HG03175 (cell line): ENCODE results near the gene OXSR1.
"Not testable (repeated sequence)": the region's sequence is repeated elsewhere in the genome, so short reads cannot be mapped to it uniquely, and the experiment has no call there.

Source experiments
- ATAC-seq: cut with Tn5 transposase; IDR thresholded peaks from one replicate; pipeline ENCODE4 v1.9.1; 2021; ENCODE audit warnings: mild to moderate bottlenecking, moderate library complexity; ENCODE audit not compliant: unreplicated experiment

OXSR1 gene

DNA sequence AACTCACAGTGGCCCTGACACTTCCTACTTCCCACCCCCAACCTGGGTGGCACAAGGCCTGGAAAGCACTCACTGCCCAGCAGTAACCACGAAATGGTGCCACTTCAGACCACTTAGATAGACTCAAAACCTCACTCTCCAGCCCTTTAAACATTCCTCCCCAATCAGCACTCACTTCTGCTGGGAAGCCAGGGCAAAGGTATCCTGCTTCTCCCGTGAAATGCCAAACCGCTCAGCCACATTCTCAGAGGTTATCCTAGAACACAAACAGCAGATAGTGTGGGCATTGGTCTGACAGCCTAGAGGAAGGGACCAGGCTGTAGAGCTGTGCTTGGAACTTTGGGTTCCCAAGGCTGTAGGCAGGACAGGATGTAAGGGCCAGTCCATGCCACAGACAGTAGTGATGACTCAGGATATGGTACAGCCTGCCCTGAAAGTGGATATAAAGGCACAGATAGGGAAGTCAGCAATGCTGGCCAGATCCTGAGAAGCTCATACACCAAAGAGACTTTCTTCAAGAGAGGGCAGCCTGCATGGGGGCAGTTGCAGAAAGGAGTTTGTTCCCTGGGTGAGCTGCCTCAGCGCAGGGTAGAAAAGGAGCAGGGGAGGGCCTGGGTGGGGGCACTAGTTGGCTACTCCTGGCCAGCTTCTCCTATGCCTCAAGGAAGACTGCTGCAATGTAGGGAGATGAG lies 37.6 kb upstream of the OXSR1 start:
- no peak for ATAC-seq

DNA sequence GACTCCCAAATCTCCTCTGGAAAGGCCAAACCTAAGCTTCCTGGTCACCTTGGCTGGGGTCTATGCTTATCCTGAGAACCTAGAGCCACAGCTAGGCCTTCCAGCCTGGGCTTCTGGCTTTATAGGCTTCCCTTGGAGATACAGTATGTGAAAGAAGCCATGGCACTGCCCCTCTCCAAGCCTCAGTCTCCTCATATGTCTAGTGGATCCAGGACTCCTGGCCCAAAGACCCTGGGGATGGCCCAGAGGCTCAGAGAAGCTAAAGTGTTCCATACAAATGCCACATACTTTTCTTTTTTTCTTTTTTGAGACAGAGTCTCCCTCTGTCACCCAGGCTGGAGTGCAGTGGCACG lies 37.1 kb upstream of the OXSR1 start:
- no peak for ATAC-seq

DNA sequence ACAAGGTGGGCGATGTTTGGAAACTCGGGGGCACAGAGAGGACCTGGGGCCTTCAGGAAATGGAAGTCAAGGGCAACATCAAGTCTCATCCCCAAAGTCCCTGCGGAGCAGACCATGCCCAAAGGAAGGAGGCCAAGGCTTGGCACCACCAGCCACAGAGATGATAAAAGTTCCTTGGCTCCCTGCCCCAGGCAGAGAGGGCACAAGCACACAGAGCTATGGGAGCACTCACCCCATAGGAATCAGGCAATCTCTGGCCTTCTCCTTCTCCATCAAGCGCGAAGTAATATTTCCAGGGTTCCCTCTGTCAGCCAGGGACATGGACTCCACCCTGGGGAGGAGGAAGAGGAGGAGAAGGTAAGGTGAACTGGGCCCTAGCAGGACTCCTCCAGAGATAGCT lies 36.3 kb upstream of the OXSR1 start:
- no peak for ATAC-seq

DNA sequence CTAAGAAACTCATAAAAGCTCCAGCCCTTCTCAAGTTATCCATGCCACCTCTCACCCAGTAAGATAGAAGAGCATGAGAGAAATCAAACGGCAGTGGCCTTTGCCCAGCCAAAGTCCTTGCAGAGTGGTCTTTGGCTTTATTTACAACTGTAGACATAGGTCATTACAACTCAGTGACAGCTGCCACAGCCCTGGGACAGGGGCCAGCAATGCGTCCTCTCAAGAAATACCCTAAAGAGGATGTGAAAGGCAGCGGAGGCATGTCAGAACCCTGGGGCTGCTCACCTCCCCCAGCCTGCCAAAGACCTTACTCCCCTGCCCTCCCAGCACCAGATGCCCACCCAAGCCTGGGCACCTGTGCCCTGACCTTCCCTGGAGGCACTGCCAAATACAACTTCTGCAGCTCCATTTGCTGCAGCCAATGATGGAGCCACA lies 34.7 kb upstream of the OXSR1 start:
- no peak for ATAC-seq

DNA sequence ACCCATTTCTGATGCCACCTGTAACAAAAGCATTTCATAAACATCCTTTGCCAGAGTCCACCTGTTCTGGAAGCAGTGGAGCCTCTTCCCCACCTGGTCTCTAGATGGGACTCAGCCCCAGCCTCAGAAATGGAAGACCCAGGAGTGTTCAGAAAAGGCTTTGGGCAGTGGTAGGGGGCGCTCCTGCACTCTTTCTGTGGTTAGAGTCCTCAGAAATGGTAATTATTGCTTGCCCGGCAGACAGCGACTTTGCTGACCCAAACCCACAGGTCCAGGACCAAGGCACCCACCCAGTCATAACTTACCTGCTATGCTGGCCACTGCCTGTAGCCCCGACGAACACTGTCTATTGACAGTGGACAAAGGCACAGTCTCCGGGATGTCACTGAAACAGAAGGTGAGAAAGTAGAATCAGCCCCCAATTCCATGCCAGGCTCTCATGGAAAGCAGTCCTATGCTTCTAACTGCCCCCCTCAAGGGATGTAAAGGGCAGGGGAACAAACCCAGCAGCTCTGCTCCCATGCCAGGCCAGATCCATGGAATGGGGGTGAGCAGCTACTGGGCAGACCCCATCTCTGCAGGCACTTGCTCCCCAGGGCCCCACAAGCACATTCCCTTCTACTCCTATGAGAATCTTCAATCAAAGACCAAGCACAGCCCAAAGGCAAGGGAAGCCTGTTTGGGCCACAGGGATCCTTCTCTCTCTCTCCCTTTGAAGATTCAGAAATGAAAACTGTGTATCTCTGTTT lies 33.5 kb upstream of the OXSR1 start:
- no peak for ATAC-seq

DNA sequence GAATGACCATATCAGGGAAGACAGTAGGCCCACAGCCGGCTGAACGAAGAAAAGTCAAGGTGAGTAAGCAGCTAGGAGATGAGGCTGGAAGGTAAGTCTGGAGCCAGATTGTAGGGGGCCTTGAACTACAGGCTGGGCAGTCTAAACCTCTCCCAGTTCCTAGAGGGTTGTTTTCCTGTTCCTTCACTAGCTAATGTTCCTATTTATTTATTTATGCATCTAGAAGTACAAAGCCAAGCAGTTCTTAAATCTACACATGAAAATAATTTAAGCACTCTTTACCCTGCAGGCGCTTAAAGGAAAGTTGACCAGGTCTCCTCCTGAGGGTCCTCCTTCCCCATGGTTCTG lies 32.2 kb upstream of the OXSR1 start:
- ATAC-seq, result no peak

DNA sequence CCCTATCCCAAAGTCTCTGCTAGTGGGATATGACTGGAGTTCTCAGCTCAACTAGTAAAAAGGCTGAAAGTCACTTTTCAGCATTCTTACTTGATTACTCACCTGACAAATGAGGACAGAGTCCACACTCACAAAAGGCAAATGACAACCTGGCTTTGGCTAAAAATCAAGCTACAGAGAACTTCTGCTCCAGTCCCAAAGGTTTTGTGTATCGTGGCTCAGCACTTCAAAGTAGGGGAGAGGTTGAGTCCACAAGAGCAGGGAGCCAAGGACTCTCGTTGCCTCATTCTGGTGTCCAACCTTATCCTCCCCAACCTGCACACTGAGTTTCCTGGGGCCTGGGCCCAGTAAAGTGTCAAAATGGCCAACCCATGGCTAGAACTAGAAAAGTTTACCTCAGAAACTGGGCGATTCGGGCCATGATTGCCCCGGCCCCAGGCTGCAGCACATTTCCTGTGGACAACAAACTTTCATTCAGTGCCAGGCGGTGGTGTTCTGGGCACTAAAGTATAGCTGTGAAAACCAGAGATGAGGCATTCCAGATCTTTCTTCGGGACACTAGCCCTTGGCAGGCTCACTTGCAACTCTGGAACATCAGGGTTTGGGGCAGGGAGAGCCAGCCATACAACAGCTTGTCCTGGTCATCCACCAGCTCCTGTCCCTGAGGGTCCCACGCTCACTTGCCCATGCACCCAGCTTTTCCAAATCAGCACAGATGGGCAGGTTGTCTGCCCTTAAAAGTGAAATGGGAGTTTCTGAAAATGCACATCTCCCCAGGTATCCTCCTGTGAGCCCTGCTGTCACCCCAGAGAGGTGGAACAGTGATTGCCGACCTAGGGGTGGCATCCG lies 31.6 kb upstream of the OXSR1 start:
- no peak for ATAC-seq

DNA sequence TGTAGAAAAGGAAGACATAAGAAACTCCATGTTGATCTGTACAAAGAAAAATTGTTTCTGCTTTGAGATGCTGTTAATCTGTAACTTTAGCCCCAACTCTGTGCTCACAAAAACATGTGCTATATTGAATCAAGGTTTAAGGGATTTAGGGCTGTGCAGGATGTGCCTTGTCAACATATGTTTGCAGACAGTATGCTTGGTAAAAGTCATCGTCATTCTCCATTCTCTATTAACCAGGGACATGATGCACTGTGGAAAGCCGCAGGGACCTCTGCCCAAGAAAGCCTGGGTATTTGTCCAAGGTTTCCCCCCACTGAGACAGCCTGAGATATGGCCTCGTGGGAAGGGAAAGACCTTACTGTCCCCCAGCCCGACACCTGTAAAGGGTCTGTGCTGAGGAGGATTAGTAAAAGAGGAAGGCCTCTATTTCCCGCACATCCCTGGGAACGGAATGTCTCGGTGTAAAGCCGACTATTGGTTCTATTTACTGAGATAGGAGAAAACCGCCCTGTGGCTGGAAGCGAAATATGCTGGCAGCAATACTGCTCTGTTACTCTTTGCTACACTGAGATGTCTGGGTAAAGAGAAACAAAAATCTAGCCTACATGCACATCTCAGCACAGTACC lies 30.7 kb upstream of the OXSR1 start:
- ATAC-seq, result not testable (repeated sequence)

DNA sequence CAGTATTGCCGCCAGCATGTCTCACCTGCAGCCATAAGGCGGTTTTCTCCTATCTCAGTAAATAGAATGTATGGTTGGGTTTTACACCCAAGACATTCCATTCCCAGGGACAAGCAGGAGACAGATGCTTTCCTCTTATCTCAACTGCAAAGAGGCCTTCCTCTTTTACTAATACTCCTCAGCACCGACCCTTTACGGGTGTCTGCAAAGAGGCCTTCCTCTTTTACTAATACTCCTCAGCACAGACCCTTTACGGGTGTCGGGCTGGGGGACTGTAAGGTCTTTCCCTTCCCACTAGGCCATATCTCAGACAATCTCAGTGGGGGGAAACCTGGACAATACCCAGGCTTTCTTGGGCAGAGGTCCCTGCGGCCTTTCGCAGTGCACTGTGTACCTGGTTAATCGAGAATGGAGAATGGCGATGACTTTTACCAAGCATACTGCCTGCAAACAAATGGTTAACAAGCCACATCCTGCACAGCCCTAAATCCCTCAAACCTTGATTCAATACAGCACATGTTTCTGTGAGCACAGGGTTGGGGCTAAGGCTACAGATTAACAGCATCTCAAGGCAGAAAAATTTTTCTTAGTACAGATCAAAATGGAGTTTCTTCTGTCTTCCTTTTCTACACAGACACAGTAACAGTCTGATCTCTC lies 29.6 kb upstream of the OXSR1 start:
- not testable (repeated sequence) for ATAC-seq

DNA sequence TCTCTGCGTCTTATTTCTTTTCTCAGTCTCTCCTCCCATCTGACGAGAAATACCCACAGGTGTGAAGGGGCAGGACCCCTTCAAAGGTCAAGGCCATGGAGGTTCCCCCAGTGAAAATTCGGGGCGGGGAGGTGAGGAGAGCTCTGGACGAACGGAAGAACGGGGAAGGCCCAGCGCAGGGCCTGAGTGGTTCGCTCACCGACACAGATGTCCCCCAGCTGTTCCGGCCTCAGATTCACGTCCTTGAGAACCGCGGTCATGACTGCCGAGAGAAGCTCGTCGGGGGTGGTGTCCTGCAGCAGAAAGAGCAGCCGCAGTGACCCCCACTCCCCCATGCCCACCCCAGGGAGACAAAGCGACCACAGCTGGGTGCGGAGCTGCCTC lies 29.0 kb upstream of the OXSR1 start:
- ATAC-seq, result no peak

DNA sequence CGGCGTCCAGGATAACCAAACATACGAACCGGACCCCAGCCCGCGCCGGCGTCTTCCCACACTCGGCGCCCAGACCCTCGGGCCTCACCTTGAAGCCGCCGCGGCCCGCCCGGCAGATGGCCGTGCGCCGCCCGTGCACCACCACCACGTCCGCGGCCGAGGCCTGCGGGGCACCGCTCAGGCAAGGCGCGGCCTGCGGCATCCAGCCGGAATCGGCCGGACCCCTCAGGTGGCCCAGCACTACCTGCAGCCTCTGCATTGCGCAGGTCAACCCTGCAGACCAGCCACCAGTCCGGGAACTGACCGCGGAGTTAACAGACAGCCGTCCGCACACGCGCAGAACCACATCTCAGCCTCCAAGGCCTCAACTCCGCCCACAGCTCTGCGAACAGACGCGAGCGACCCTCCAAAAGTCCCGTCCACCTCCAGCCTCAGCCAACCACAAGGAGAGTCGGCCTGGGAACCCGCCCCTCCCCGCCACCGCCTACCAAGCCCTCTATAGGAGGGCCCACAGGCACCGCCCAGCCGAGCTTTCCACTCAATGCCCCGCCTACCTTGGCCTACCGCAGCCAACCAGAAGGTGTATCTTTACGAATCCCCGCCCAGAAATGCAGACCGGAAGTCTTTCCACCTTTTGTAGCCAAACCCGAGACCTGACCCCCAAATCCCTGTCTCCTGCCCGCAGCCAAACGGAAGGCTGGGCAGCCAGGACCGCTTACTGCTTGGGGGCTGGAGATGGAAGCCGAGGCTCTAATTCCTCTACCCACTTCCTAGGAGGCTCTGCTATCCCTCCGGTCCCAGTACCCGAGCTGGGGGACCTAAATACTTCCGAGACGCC lies 28.3 kb upstream of the OXSR1 start, which contains the start of gene ACAA1:
TSS of gene ACAA1 (minus strand) at position 351 of the 838 bp plus-strand sequence. CDS start at position 259, 92 bp downstream.
- peak; percentile 87 for ATAC-seq

DNA sequence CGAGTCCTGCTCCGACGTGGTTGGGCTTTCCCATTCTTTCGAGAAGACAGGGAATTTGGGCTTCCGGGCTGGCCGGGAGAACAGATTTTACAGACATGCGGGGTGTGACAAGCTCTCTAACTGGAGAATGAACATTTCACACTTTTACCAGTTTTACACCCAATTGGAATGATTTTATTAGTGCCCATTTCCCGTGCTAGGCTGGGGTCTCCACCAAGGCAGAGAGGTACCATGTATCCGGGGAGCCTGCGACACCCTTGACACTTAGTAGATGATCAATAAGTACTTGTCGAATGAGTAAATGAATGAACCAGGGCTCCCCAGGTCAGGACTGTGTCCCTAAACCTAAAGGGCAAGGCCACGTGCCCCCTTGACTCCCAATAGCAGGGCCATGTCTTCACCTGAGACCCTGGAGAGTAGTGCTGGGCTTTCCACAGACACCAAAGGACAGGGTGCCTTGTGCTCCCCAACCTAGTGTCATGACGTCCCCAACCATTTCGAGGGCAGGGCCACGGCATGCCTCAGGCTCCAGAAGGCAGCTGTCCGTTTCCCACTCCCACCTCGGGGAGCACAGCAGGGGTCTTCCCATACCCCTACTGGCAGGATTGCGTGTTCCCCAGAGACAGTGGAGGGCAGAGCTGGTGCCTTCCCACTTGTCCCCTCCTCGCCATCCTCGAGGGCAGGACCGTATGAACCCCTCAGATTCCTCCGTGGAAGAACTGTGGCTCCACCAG lies 27.6 kb upstream of the OXSR1 start:
- ATAC-seq, result no peak

DNA sequence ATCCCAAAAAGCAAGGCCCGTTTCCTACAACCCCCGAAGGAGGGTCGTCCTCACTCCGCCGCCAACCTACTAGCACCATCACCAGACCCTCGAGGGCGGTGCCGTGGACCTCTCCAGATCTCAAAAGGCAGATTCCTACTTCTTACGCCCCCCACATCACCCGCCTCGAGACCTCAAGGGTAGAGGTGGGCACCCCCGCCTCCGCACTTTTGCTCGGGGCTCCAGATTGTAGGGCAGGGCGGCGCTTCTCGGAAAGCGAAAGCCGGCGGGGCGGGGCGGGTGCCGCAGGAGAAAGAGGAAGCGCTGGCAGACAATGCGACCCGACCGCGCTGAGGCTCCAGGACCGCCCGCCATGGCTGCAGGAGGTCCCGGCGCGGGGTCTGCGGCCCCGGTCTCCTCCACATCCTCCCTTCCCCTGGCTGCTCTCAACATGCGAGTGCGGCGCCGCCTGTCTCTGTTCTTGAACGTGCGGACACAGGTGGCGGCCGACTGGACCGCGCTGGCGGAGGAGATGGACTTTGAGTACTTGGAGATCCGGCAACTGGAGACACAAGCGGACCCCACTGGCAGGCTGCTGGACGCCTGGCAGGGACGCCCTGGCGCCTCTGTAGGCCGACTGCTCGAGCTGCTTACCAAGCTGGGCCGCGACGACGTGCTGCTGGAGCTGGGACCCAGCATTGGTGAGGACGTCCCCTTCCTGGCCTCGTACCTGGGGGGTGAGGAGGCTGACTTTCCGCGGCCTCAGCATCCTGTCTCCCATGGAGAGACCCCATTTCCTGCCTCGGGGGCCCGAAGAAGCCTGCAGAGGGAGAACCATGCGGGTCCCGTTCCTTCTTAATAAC lies 26.8 kb upstream of the OXSR1 start, which contains the start of gene MYD88:
TSS of gene MYD88 (plus strand) at position 313 of the 842 bp plus-strand sequence. CDS start at position 353, 40 bp downstream.
- ATAC-seq, result peak; percentile 49

DNA sequence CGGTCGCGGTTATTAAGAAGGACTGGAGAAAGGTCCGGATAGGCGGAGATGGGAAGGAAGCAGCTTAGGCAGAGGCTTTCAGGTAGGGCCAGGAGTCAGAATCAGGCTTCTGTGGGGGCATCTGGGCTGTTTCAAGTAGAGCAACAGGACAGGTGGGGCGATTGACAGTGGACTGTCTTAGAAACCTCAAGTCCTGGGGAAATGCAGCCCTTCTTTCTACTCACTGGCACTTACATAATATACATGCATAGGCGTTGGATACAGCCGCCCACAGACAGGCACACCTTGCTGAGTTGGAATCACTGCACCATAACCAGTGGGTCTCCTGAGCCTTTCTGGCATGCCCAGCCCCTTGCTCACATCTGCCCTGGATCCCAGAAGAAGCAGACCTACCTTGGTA lies 26.1 kb upstream of the OXSR1 start:
- ATAC-seq, result no peak

DNA sequence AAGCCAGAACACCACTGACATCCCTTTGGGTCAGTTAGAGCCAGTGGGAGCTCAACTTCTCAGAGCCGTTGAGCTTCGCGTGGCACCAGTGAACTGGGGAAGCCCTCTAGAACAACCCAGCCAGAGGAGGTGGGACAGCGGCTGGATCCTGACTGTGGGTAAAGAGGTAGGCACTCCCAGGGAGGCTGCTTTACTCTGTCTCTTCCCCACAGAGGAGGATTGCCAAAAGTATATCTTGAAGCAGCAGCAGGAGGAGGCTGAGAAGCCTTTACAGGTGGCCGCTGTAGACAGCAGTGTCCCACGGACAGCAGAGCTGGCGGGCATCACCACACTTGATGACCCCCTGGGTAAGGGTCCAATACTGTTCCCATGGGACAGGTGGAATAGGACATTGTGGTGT lies 25.7 kb upstream of the OXSR1 start:
- no peak for ATAC-seq

DNA sequence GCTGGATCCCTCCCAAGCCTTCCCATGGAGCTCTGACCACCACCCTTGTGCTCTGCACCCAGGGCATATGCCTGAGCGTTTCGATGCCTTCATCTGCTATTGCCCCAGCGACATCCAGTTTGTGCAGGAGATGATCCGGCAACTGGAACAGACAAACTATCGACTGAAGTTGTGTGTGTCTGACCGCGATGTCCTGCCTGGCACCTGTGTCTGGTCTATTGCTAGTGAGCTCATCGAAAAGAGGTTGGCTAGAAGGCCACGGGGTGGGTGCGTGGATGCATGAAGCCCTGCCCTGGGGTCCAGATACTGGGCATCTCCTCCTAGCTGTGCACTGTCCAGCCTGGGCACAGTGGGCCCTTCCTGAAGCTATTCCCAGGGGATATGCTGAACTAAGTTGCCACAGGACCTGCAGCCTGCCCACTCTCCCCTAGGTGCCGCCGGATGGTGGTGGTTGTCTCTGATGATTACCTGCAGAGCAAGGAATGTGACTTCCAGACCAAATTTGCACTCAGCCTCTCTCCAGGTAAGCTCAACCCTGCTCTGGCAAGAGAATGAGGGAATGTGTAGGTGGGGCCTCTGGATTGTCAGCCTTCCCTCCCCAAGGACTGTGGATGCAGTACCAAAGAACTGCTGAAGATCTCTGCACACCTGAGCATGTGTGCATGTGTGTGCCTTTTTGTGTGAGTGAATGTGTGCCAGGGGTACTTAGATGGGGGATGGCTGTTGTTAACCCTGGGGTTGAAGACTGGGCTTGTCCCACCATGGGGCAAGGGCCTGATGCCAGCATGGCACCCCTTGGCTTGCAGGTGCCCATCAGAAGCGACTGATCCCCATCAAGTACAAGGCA lies 24.8 kb upstream of the OXSR1 start:
- no peak for ATAC-seq
